ENCODE results near the gene CASZ1.

The CASZ1 gene

DNA sequence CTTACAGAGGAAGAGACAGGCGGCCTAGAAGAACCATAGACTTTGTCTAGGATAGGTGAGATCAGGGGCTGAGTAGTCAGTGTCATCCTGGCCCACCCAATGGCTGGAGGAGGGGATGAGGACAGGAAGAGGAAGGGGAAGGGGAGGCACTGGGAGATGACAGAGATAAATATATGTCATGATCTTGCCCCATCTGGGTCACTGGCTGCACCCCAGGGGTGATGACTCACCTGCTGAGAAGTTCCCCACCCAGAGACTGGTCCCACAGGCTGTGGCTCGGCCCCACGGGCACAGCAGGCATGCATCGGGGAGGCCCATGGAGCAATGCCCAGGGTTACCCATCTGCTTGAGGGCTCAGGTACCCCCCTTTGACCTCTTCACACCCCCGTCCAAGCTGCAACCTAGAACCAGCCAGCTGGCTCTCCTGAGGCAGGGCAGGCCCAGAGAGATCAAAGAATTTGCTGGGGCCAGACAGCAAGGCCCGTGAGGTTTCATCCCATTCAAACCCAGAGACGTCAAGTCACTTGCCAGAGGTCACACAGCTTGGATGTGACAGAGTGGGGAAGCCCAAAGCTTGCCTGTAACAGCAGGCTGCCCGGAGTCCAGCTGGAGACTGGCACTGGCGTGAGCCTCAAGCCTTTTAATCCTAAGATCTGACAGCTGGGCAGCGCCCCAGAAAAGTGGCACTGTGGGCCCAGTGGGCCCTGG is 34.7 kb upstream of the CASZ1 start:
- Histone ChIP-seq H4K20me1 (ENCODE audit: insufficient read depth) (no peaks in the 10 kb centered on the region), H3K79me2 (ENCODE audit: insufficient read depth, low read depth) (no peaks in the 10 kb centered on the region), H3K4me1 (ENCODE audit: low read depth, poor library complexity, severe bottlenecking) (no peaks in the 10 kb centered on the region), H2AFZ (ENCODE audit: low read depth) (no peak overlapping the region), H3K4me2 (no peak overlapping the region), H3K27ac (no peak overlapping the region), H3K9ac (no peak overlapping the region), H3K4me3 (IDR thresholded peaks at IDR 0.05; ENCODE audit: insufficient read depth, low read depth, low read length) (no peak overlapping the region), H3K36me3 (ENCODE audit: insufficient read depth) (no peaks in the 10 kb centered on the region), H3K27me3 (ENCODE audit: insufficient read depth, low read depth) (peaks cover 90% of the 10 kb centered on the region)
- TF ChIP-seq, protein P1, sequence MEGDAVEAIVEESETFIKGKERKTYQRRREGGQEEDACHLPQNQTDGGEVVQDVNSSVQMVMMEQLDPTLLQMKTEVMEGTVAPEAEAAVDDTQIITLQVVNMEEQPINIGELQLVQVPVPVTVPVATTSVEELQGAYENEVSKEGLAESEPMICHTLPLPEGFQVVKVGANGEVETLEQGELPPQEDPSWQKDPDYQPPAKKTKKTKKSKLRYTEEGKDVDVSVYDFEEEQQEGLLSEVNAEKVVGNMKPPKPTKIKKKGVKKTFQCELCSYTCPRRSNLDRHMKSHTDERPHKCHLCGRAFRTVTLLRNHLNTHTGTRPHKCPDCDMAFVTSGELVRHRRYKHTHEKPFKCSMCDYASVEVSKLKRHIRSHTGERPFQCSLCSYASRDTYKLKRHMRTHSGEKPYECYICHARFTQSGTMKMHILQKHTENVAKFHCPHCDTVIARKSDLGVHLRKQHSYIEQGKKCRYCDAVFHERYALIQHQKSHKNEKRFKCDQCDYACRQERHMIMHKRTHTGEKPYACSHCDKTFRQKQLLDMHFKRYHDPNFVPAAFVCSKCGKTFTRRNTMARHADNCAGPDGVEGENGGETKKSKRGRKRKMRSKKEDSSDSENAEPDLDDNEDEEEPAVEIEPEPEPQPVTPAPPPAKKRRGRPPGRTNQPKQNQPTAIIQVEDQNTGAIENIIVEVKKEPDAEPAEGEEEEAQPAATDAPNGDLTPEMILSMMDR (conservative IDR thresholded peaks at IDR 0.05; ENCODE audit: low read depth, low read length), result no peak

GRCh38 chr1:10829965-10830515 is 33.6 kb upstream of the CASZ1 start:
- H3K36me3 ChIP-seq (ENCODE audit: insufficient read depth), result no peaks in the 10 kb centered on the region
- H3K4me1 ChIP-seq (ENCODE audit: low read depth, poor library complexity, severe bottlenecking), result no peaks in the 10 kb centered on the region
- TF ChIP-seq, protein P1 (conservative IDR thresholded peaks at IDR 0.05; ENCODE audit: low read depth, low read length), result no peak
- H3K9ac ChIP-seq, result no peak overlapping the region
- H2AFZ ChIP-seq (ENCODE audit: low read depth), result no peak overlapping the region
- no peak overlapping the region for H3K4me2 ChIP-seq
- no peak overlapping the region for H3K4me3 ChIP-seq (IDR thresholded peaks at IDR 0.05; ENCODE audit: insufficient read depth, low read depth, low read length)
- no peak overlapping the region for H3K27ac ChIP-seq
- H3K27me3 ChIP-seq (ENCODE audit: insufficient read depth, low read depth), result peaks cover 90% of the 10 kb centered on the region
- H4K20me1 ChIP-seq (ENCODE audit: insufficient read depth), result no peaks in the 10 kb centered on the region
- H3K79me2 ChIP-seq (ENCODE audit: insufficient read depth, low read depth), result no peaks in the 10 kb centered on the region

DNA sequence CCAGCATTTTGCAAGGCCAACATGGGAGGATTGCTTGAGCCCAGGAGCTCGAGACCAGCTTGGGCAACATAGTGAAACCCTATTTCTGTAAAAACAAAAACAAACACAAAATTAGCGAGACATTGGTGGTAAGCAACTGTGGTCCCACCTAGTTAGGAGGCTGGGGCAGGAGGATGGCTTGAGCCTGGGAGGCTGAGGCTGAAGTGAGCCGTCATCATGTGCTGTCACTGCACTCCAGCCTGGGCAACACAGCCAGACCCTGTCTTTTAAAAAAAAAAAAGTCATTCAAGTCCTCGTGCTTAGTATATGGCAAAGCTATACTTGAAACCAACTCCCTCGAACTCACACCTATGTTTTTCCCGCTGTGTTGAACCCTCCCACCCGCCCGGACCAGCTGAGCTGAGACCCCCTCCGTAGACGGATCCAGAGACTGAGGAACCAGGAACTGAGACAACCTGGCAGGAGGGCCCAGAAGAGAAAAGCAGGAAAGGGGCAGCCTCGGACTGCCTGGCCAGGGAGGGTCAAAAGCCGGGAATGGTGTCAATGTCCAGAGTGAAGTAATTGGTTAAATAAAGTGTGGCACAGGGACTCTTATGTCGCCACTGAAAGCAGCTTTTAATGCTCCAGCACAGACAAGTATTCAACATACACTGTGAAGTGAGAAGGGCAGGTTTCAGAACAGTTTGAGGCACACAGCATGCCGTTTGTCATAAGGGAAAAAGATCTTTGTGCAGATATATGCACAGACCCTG is 32.8 kb upstream of the CASZ1 start:
- no peak overlapping the region for H2AFZ ChIP-seq (ENCODE audit: low read depth)
- H3K4me2 ChIP-seq, result no peak overlapping the region
- no peak overlapping the region for H3K27ac ChIP-seq
- TF ChIP-seq, protein P1 (conservative IDR thresholded peaks at IDR 0.05; ENCODE audit: low read depth, low read length), result no peak
- no peaks in the 10 kb centered on the region for H3K36me3 ChIP-seq (ENCODE audit: insufficient read depth)
- H3K4me3 ChIP-seq (IDR thresholded peaks at IDR 0.05; ENCODE audit: insufficient read depth, low read depth, low read length), result no peak overlapping the region
- H3K9ac ChIP-seq, result no peak overlapping the region
- H3K79me2 ChIP-seq (ENCODE audit: insufficient read depth, low read depth), result no peaks in the 10 kb centered on the region
- no peaks in the 10 kb centered on the region for H3K4me1 ChIP-seq (ENCODE audit: low read depth, poor library complexity, severe bottlenecking)
- no peaks in the 10 kb centered on the region for H4K20me1 ChIP-seq (ENCODE audit: insufficient read depth)
- peaks cover 88% of the 10 kb centered on the region for H3K27me3 ChIP-seq (ENCODE audit: insufficient read depth, low read depth)

- no peaks in the 10 kb centered on the region for H3K36me3 ChIP-seq (ENCODE audit: insufficient read depth)
- H3K4me2 ChIP-seq, result no peak overlapping the region
- no peaks in the 10 kb centered on the region for H4K20me1 ChIP-seq (ENCODE audit: insufficient read depth)
- no peaks in the 10 kb centered on the region for H3K79me2 ChIP-seq (ENCODE audit: insufficient read depth, low read depth)
- H3K9ac ChIP-seq, result no peak overlapping the region
- no peaks in the 10 kb centered on the region for H3K4me1 ChIP-seq (ENCODE audit: low read depth, poor library complexity, severe bottlenecking)
- TF ChIP-seq, protein P1 (conservative IDR thresholded peaks at IDR 0.05; ENCODE audit: low read depth, low read length), result no peak
- H3K27ac ChIP-seq, result no peak overlapping the region
- H2AFZ ChIP-seq (ENCODE audit: low read depth), result no peak overlapping the region
- H3K4me3 ChIP-seq (IDR thresholded peaks at IDR 0.05; ENCODE audit: insufficient read depth, low read depth, low read length), result no peak overlapping the region
- peaks cover 91% of the 10 kb centered on the region for H3K27me3 ChIP-seq (ENCODE audit: insufficient read depth, low read depth)
Measured at GRCh38 chr1:10827377-10828333, 31.2 kb upstream of the CASZ1 start.
